ENCODE measurements around the gene ABHD12. TPM values are rescaled to one million over a fixed set of nuclear protein-coding genes. Genes with fewer than 3 reads are reported as not detected.
A peak's percentile ranks its signal among the peaks of the same experiment; 100 is the strongest.

ABHD12 gene
- total RNA-seq, 1 donor from 2014 or later = 42.9 TPM

- no peak overlapping the region for H3K4me3 Mint-ChIP-seq (ENCODE audit: unreplicated experiment)
- no peak overlapping the region for H3K27ac Mint-ChIP-seq (ENCODE audit: unreplicated experiment)
- H3K36me3 Mint-ChIP-seq (ENCODE audit: unreplicated experiment) = peaks cover 5% of the 10 kb centered on the region
- H3K27me3 Mint-ChIP-seq (ENCODE audit: unreplicated experiment) = no peaks in the 10 kb centered on the region
- peak; percentile 78 for DNase-seq (ENCODE audit: extremely low spot score, unreplicated experiment)
- TF ChIP-seq, protein P1, sequence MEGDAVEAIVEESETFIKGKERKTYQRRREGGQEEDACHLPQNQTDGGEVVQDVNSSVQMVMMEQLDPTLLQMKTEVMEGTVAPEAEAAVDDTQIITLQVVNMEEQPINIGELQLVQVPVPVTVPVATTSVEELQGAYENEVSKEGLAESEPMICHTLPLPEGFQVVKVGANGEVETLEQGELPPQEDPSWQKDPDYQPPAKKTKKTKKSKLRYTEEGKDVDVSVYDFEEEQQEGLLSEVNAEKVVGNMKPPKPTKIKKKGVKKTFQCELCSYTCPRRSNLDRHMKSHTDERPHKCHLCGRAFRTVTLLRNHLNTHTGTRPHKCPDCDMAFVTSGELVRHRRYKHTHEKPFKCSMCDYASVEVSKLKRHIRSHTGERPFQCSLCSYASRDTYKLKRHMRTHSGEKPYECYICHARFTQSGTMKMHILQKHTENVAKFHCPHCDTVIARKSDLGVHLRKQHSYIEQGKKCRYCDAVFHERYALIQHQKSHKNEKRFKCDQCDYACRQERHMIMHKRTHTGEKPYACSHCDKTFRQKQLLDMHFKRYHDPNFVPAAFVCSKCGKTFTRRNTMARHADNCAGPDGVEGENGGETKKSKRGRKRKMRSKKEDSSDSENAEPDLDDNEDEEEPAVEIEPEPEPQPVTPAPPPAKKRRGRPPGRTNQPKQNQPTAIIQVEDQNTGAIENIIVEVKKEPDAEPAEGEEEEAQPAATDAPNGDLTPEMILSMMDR (IDR thresholded peaks at IDR 0.05) = no peak
- H3K9me3 Mint-ChIP-seq (ENCODE audit: unreplicated experiment) = no peaks in the 10 kb centered on the region
- H3K4me1 Mint-ChIP-seq (ENCODE audit: unreplicated experiment) = no peaks in the 10 kb centered on the region
Observed at GRCh38 chr20:25321262-25321831, 69.3 kb downstream of the ABHD12 start.

- Mint-ChIP-seq H3K4me3 (ENCODE audit: unreplicated experiment) (no peak overlapping the region), H3K4me1 (ENCODE audit: unreplicated experiment) (peaks cover 7% of the 10 kb centered on the region), H3K9me3 (ENCODE audit: unreplicated experiment) (no peaks in the 10 kb centered on the region), H3K27me3 (ENCODE audit: unreplicated experiment) (no peaks in the 10 kb centered on the region), H3K27ac (ENCODE audit: unreplicated experiment) (no peak overlapping the region), H3K36me3 (ENCODE audit: unreplicated experiment) (peaks cover 5% of the 10 kb centered on the region)
- TF ChIP-seq, protein P1 (IDR thresholded peaks at IDR 0.05) = no peak
- peak; percentile 57 for DNase-seq (ENCODE audit: extremely low spot score, unreplicated experiment)
Observed at GRCh38 chr20:25320035-25320800, 70.4 kb downstream of the ABHD12 start.

DNA sequence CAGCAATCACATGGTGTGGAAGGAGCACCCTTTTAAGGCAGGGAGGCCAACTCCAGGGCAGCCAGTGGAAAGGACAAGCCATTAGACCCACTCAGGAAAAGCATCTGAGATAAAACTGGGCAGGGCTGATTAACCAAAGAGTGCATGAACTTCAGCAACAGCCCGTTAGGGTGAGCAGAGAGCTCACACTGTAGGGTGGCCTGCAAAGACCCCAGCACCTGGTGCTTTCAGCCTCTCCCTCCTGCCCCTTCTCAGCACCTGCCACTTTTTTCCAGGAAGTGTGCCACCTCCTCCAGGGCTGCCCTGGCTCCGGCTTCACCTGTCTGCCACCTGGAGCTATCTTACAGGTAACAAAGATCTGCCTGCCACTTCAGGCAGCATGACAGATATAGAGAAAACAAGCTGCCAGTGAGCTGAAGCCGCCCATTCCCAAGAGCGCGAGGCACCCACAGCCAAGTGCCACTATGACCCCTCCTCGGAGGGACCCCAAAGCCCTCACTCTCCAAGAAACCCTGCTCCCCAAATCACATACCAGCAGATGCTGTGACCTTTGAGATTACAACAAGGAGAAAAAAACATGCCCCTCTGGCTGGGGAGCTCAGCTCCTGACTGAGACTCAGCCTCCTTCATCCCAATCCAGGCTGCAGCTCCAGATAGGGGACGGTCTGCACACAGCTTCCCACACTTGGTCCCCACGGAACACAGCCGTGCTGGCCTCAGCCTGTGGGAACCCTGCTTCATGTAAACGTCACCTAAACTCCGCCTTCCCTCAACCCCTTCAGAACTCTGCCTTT is 71.2 kb downstream of the ABHD12 start:
- Mint-ChIP-seq H3K4me3 (ENCODE audit: unreplicated experiment) (no peak overlapping the region), H3K36me3 (ENCODE audit: unreplicated experiment) (peaks cover 5% of the 10 kb centered on the region), H3K27me3 (ENCODE audit: unreplicated experiment) (no peaks in the 10 kb centered on the region), H3K27ac (ENCODE audit: unreplicated experiment) (no peak overlapping the region), H3K9me3 (ENCODE audit: unreplicated experiment) (no peaks in the 10 kb centered on the region), H3K4me1 (ENCODE audit: unreplicated experiment) (peaks cover 7% of the 10 kb centered on the region)
- TF ChIP-seq, protein P1 (IDR thresholded peaks at IDR 0.05) = no peak
- DNase-seq (ENCODE audit: extremely low spot score, unreplicated experiment) = peak; percentile 46

DNA sequence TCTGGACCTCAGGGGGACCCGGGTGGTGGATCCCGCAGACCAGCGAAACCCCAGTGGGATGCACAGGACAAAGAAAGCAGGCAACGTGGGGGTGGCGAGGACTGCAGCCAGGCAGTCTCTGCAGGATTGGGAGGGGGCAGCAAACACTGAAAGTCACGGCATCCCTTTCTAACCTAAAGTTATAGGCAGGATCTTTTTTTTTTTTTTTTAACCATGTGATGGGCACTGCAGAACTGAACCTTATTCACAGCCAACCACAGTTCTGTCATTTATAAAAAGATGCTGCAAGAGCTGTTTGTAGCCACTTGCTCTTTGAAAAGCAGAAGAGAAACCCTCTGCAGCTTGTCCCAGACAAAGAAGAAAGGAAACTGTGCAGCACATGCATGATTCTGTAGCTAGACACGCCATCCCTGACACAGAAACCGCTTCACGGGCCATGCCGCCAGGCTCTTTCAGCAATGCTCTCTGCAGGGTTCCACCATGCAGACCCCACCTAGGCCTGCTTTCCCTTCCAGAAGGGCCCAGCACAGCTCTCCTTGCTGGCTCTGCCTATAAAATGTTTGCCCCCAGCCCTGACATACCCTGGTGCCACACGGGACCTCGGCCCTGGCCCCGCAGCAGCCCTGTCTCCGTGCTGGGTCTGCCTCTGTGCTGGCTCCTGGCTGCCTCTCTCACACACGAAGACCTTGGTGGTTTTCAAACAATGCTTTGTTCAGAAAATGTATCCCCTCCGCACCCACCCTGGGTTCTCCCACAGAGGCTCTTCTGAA is 72.0 kb downstream of the ABHD12 start:
- peaks cover 5% of the 10 kb centered on the region for H3K36me3 Mint-ChIP-seq (ENCODE audit: unreplicated experiment)
- H3K27me3 Mint-ChIP-seq (ENCODE audit: unreplicated experiment) = no peaks in the 10 kb centered on the region
- TF ChIP-seq, protein P1 (IDR thresholded peaks at IDR 0.05) = no peak
- no peak for DNase-seq (ENCODE audit: extremely low spot score, unreplicated experiment)
- peaks cover 7% of the 10 kb centered on the region for H3K4me1 Mint-ChIP-seq (ENCODE audit: unreplicated experiment)
- no peak overlapping the region for H3K27ac Mint-ChIP-seq (ENCODE audit: unreplicated experiment)
- H3K4me3 Mint-ChIP-seq (ENCODE audit: unreplicated experiment) = no peak overlapping the region
- no peaks in the 10 kb centered on the region for H3K9me3 Mint-ChIP-seq (ENCODE audit: unreplicated experiment)
